GM21515 (cell line): ENCODE data around the gene PGP.

Experiments
- ATAC-seq: cut with Tn5 transposase; IDR thresholded peaks from one replicate; pipeline ENCODE4 v1.9.1; 2021; ENCODE audit not compliant: unreplicated experiment

The PGP gene

GRCh38 chr16:2237493-2238149, 23.0 kb upstream of the PGP start:
- no peak for ATAC-seq

GRCh38 chr16:2237102-2237482, 22.5 kb upstream of the PGP start:
- no peak for ATAC-seq

- no peak for ATAC-seq
Observed at GRCh38 chr16:2236337-2237101, 21.9 kb upstream of the PGP start, which contains the start of gene DNASE1L2. Gene DNASE1L2 (plus strand): TSS chr16:2236444. CDS start chr16:2236817, 373 bp downstream.

- no peak for ATAC-seq
Observed at GRCh38 chr16:2235695-2236336, 21.2 kb upstream of the PGP start.

- ATAC-seq: no peak
Observed at GRCh38 chr16:2235234-2235651, 20.6 kb upstream of the PGP start.

GRCh38 chr16:2234813-2235170, 20.2 kb upstream of the PGP start:
- ATAC-seq: no peak

- ATAC-seq: no peak
Observed at GRCh38 chr16:2233872-2234812, 19.5 kb upstream of the PGP start.

GRCh38 chr16:2233046-2233775, 18.6 kb upstream of the PGP start:
- ATAC-seq: no peak

GRCh38 chr16:2232094-2232990, 17.7 kb upstream of the PGP start:
- no peak for ATAC-seq

- no peak for ATAC-seq
Observed at GRCh38 chr16:2231016-2231931, 16.6 kb upstream of the PGP start.

GRCh38 chr16:2230376-2230775, 15.7 kb upstream of the PGP start:
- ATAC-seq: no peak

GRCh38 chr16:2229632-2230250, 15.1 kb upstream of the PGP start:
- no peak for ATAC-seq

GRCh38 chr16:2229091-2229490, 14.5 kb upstream of the PGP start:
- no peak for ATAC-seq

- ATAC-seq: no peak
Observed at GRCh38 chr16:2228161-2228824, 13.7 kb upstream of the PGP start.

- ATAC-seq: no peak
Observed at GRCh38 chr16:2226918-2227317, 12.3 kb upstream of the PGP start.

- ATAC-seq: no peak
Observed at GRCh38 chr16:2226245-2226793, 11.7 kb upstream of the PGP start.

GRCh38 chr16:2223942-2224486, 9.4 kb upstream of the PGP start:
- peak; percentile 6 for ATAC-seq
